Measurements from ENCODE around the gene WDR27.

WDR27 gene

DNA sequence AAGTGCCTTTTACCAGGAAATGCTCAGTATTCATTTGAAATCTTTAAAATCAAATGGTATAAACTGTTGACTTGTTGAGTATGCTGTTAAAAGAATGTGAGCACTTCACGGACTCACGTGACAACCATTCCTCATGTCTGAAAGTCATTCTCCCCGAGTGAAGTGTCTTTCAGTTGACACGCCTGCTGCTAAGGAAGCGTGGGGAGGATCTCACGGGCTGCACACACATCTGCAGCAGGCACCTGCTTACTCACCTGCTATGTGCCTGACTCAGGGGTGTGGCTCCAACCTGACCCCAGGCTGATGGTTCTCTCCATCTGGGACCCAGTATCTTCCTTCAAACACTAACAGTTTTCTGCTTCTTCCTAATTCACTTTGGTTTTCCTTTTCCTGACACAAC lies 32.7 kb downstream of the WDR27 start:
- no peaks in the 10 kb centered on the region for H3K27me3 ChIP-seq (ENCODE audit: insufficient read depth, low read length, poor library complexity)
- no peak overlapping the region for H3K9ac ChIP-seq (ENCODE audit: low read depth, low read length)
- H3K4me1 ChIP-seq (ENCODE audit: insufficient read depth, low read length): no peaks in the 10 kb centered on the region
- H3K27ac ChIP-seq (ENCODE audit: low read length): no peak overlapping the region
- no peak for DNase-seq
- no peaks in the 10 kb centered on the region for H4K20me1 ChIP-seq (ENCODE audit: insufficient read depth, low read length)
- peaks cover 63% of the 10 kb centered on the region for H3K36me3 ChIP-seq (ENCODE audit: insufficient read depth, low read length)
- H2AFZ ChIP-seq (ENCODE audit: low read depth, low read length): no peak overlapping the region
- no peaks in the 10 kb centered on the region for H3K9me3 ChIP-seq (ENCODE audit: insufficient read depth, low read length, severe bottlenecking)
- H3K79me2 ChIP-seq (ENCODE audit: insufficient read depth, low read length): no peaks in the 10 kb centered on the region
- no peak overlapping the region for H3K4me3 ChIP-seq (ENCODE audit: low read depth in 1 of 2, low read length in 2 of 2)
- ATAC-seq (ENCODE audit: insufficient read depth, low read depth): no peak
- TF ChIP-seq EZH2 (IDR thresholded peaks at IDR 0.05; ENCODE audit: borderline replicate concordance, low read depth, low read length, severe bottlenecking): no peak
- TF ChIP-seq, protein P1, sequence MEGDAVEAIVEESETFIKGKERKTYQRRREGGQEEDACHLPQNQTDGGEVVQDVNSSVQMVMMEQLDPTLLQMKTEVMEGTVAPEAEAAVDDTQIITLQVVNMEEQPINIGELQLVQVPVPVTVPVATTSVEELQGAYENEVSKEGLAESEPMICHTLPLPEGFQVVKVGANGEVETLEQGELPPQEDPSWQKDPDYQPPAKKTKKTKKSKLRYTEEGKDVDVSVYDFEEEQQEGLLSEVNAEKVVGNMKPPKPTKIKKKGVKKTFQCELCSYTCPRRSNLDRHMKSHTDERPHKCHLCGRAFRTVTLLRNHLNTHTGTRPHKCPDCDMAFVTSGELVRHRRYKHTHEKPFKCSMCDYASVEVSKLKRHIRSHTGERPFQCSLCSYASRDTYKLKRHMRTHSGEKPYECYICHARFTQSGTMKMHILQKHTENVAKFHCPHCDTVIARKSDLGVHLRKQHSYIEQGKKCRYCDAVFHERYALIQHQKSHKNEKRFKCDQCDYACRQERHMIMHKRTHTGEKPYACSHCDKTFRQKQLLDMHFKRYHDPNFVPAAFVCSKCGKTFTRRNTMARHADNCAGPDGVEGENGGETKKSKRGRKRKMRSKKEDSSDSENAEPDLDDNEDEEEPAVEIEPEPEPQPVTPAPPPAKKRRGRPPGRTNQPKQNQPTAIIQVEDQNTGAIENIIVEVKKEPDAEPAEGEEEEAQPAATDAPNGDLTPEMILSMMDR (IDR thresholded peaks at IDR 0.05; ENCODE audit: borderline replicate concordance, extremely low read depth, low read length, poor library complexity, severe bottlenecking): no peak
- H3K4me2 ChIP-seq (ENCODE audit: insufficient read depth, low read length): no peak overlapping the region

DNA sequence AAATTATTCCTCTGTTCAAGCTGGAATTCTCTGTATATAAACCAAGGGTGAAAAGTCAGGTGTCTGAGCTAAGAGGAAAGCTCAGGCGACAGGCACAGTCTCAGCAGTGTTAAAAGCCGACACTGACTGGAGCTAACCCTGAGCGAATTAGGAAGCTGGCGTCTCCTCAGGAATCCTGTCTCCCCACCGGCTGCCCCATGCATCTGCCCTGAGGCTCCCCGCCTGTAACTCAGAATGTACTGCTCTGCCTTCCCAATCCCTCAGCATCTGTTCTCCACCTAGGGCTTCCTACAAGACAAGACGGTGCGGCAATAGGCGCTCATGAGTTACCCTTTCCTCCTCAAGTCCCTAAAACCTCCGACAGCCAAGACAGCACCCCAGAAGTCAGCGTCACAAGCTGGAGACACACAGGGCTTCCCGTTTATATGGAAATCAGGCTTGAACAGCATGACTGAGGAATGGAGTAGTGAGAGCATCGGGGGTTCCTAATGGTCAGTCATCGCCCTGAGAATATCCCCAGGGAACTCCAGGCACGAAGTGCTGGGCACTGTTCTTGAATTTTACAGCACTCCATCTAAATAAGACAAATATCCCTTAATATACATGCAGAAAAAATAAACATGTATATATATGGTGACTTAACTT lies 33.5 kb downstream of the WDR27 start:
- no peak overlapping the region for H3K27ac ChIP-seq (ENCODE audit: low read length)
- no peak for ATAC-seq (ENCODE audit: insufficient read depth, low read depth)
- no peaks in the 10 kb centered on the region for H3K79me2 ChIP-seq (ENCODE audit: insufficient read depth, low read length)
- H3K27me3 ChIP-seq (ENCODE audit: insufficient read depth, low read length, poor library complexity): no peaks in the 10 kb centered on the region
- no peaks in the 10 kb centered on the region for H3K9me3 ChIP-seq (ENCODE audit: insufficient read depth, low read length, severe bottlenecking)
- H3K4me1 ChIP-seq (ENCODE audit: insufficient read depth, low read length): no peaks in the 10 kb centered on the region
- H3K4me3 ChIP-seq (ENCODE audit: low read depth in 1 of 2, low read length in 2 of 2): no peak overlapping the region
- no peak for TF ChIP-seq EZH2 (IDR thresholded peaks at IDR 0.05; ENCODE audit: borderline replicate concordance, low read depth, low read length, severe bottlenecking)
- TF ChIP-seq, protein P1 (IDR thresholded peaks at IDR 0.05; ENCODE audit: borderline replicate concordance, extremely low read depth, low read length, poor library complexity, severe bottlenecking): no peak
- no peak overlapping the region for H3K9ac ChIP-seq (ENCODE audit: low read depth, low read length)
- no peaks in the 10 kb centered on the region; the same call in 1 of the 2 replicates for H4K20me1 ChIP-seq (ENCODE audit: insufficient read depth, low read length)
- DNase-seq: no peak
- H2AFZ ChIP-seq (ENCODE audit: low read depth, low read length): no peak overlapping the region
- peaks cover 71% of the 10 kb centered on the region for H3K36me3 ChIP-seq (ENCODE audit: insufficient read depth, low read length)
- H3K4me2 ChIP-seq (ENCODE audit: insufficient read depth, low read length): no peak overlapping the region

DNA sequence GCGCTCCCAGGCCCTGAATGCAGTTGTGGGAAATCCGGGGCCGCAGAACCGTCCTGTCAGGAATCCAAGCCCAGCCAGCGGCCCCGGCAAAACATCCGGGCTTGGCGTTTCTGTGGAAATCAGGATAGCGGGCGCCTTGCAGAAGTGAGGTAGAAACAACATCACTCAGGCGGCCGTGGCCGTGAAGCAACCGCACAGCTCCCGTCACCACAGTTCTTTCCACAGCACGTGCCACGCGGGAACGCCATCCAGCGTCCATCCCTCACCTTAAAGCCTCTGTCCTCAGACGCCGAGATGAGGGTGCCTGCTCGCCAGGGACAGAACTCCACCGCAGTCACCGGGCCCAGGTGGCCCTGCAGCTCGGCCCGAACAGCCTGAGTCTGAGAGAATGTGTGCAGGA lies 34.1 kb downstream of the WDR27 start:
- Histone ChIP-seq H3K27me3 (ENCODE audit: insufficient read depth, low read length, poor library complexity) (no peaks in the 10 kb centered on the region), H3K4me2 (ENCODE audit: insufficient read depth, low read length) (no peak overlapping the region), H3K9me3 (ENCODE audit: insufficient read depth, low read length, severe bottlenecking) (no peaks in the 10 kb centered on the region), H3K4me3 (ENCODE audit: low read depth in 1 of 2, low read length in 2 of 2) (no peak overlapping the region), H3K9ac (ENCODE audit: low read depth, low read length) (no peak overlapping the region), H4K20me1 (ENCODE audit: insufficient read depth, low read length) (no peaks in the 10 kb centered on the region; the same call in 1 of the 2 replicates), H3K27ac (ENCODE audit: low read length) (no peak overlapping the region), H3K36me3 (ENCODE audit: insufficient read depth, low read length) (peaks cover 75% of the 10 kb centered on the region), H2AFZ (ENCODE audit: low read depth, low read length) (no peak overlapping the region), H3K79me2 (ENCODE audit: insufficient read depth, low read length) (no peaks in the 10 kb centered on the region), H3K4me1 (ENCODE audit: insufficient read depth, low read length) (no peaks in the 10 kb centered on the region)
- TF ChIP-seq EZH2 (IDR thresholded peaks at IDR 0.05; ENCODE audit: borderline replicate concordance, low read depth, low read length, severe bottlenecking): no peak
- TF ChIP-seq, protein P1 (IDR thresholded peaks at IDR 0.05; ENCODE audit: borderline replicate concordance, extremely low read depth, low read length, poor library complexity, severe bottlenecking): no peak
- no peak for DNase-seq
- ATAC-seq (ENCODE audit: insufficient read depth, low read depth): no peak

Data from DND-41 (cell line).